Activated CD4-positive, alpha-beta T cell treated with anti-CD3 and anti-CD28 coated beads, Interleukin-2, amount 50 U/mL, for 16 hours (primary cell): Measurements from ENCODE around the gene TENT5A.

Experiments
- DNase-seq: peaks from one replicate; pipeline ENCODE4 v3.0.0-alpha.2; 2020

Gene TENT5A

GRCh38 chr6:81700414-81700813, 52.1 kb downstream of the TENT5A start:
- no peak for DNase-seq

GRCh38 chr6:81697559-81697958, 54.9 kb downstream of the TENT5A start:
- DNase-seq: no peak

- DNase-seq: no peak
Measured at GRCh38 chr6:81696524-81696923, 56.0 kb downstream of the TENT5A start.
